NCI-H2107 treated with DMSO at 0.1 percent for 48 hours (cell line): ENCODE results near the gene ABCF3.

Source experiments
- DNase-seq: peaks from one replicate; lab custom pipeline; 2025; ENCODE audit not compliant: unreplicated experiment; lab: John Stamatoyannopoulos, UW

ABCF3 gene

GRCh38 chr3:184167786-184168185 is 18.2 kb upstream of the ABCF3 start:
- no peak for DNase-seq

GRCh38 chr3:184168363-184169120 is 17.5 kb upstream of the ABCF3 start:
- no peak for DNase-seq

- no peak for DNase-seq
Measured at GRCh38 chr3:184169896-184170875, 15.8 kb upstream of the ABCF3 start.

DNA sequence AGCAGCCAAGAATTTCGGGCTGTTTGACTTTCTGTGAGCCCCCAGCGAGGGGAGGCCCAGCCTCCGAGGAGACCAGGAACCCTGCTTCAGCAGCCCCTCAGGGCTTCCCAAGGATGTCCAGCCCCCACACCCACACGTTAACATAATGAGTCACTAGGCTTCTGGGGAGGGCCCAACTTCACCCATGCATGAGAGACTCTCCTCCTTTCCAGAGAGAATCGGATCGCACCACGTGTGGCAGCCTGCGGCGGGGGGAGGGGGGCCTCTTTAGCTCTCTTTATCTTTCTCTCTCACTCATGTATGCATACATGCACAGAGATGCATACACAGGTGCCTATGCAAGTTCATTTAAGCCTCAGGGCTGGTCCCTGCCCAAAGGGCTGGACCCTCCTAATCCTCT is 14.4 kb upstream of the ABCF3 start:
- no peak for DNase-seq

DNA sequence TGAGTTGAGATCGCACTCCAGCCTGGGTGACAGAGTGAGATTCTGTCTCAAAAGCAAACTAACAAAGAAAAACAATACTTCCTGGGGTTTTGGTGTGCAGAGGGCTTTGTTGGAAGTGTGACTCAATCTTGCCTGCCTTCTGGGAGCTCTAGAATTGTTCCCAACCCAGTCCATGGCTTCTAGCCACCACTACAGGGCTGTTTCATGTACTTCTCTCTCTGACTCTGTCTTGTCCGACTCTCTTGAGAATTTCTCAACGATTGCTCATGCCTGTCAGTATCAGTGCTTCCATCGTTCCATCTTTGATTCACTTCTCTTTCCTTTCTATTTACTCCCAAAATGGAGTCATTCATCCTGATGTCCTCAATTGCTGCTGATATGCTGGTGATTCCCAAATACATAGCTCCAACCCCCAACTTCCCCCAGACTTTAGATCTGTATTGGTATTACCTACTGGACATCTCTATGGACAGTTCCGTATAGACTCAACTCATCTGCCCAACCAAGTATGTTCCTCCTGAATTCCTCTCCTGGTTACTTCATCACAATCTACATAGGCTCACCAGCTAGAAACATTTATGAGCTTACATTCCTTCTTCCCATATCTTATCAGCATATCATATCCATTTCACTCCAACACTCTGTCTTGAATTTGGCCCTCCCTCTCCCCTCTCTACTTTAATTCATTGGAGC is 13.2 kb upstream of the ABCF3 start:
- DNase-seq = no peak

DNA sequence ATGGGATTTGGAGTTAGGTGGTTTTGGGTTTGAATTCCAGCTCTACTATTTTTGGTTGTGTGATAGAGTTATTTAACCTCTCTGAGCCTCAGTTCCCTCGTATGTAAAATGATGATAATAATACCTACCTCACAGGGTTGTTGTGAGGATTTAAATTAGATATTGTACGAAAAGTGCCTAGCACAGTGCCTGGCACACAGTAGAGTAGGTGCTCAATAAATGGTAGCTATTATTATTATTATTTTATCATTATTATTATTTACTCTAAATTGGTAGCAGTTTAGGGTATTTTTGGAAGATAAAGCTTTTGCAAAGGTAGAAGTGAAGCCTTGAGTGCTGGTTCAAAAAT is 12.7 kb upstream of the ABCF3 start:
- DNase-seq = no peak

- no peak for DNase-seq
Measured at GRCh38 chr3:184174284-184174645, 11.7 kb upstream of the ABCF3 start.

- peak; percentile 100 for DNase-seq
Measured at GRCh38 chr3:184174646-184175492, 11.1 kb upstream of the ABCF3 start, which contains the start of gene AP2M1. TSS of gene AP2M1 (plus strand) at chr3:184174855. CDS start at chr3:184176994, 2,139 bp downstream.

GRCh38 chr3:184175506-184175905 is 10.5 kb upstream of the ABCF3 start:
- no peak for DNase-seq

- no peak for DNase-seq
Measured at GRCh38 chr3:184175981-184176376, 10.0 kb upstream of the ABCF3 start.

GRCh38 chr3:184176377-184177330 is 9.3 kb upstream of the ABCF3 start:
- DNase-seq = no peak

DNA sequence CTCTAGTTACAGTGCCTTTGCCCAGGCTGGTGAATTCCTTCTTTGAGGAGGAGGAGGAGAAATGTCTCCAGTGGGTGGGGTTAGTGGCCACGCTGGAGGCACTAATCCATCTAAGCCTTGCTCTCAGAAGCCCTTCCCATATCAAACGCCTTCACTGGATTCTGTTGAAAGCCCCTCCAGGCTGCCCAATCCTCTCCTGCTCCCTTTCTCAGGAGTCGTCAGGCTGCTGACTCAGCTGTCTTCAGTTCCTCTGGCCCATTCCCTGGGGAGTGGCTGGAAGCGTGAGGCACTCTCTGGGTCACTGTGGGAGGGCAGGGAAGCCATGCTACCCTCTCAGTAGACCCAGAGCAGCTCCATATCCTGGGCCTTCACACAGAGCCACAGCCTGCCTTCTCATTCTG is 8.7 kb upstream of the ABCF3 start:
- no peak for DNase-seq

DNA sequence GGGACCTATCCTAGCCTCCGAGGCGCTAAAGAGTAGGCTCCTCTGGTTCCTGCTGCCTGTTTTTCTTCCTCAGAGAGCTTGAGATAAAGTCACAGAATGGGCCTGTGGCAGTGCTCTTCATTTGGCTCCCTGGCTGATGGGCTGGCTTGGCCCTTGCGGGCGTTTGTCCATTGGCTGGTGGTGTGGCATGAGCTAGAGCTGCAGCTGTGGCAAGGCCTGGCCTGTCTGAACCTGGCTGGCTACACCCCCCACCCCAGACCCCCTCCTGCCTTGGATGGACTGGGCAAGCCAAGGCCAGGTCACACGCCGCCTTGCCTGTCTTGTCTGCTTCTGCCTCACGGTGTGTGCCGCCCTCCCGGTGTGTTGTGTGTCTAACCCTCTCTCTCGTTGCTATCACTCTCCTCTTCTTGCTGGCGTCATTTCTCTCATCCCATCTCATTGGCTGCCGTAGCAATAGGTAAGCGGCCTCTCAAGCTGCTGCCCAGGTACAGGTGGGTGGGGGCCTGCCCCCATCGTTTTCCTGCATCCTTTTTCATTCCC is 8.2 kb upstream of the ABCF3 start:
- DNase-seq = no peak

DNA sequence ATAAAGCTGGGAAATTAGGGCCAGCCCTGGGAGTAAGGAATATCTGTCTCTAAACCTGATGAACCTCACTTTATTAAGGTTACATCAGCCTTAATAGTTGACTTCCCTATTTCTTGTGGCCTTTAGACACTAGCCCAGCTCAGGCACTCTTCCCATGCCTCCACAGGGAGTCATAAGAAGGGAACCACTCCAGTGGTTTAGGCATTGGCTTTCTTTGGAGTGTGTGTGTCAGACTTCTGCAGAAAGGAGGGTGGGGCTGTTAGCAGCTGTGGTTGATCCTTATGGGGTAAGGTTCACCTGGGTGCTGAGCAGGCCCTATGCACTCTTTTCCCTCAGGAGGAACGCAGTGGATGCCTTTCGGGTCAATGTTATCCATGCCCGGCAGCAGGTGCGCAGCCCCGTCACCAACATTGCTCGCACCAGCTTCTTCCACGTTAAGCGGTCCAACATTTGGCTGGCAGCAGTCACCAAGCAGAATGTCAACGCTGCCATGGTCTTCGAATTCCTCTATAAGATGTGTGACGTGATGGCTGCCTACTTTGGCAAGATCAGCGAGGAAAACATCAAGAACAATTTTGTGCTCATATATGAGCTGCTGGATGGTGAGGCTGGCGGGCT is 7.4 kb upstream of the ABCF3 start:
- no peak for DNase-seq

DNA sequence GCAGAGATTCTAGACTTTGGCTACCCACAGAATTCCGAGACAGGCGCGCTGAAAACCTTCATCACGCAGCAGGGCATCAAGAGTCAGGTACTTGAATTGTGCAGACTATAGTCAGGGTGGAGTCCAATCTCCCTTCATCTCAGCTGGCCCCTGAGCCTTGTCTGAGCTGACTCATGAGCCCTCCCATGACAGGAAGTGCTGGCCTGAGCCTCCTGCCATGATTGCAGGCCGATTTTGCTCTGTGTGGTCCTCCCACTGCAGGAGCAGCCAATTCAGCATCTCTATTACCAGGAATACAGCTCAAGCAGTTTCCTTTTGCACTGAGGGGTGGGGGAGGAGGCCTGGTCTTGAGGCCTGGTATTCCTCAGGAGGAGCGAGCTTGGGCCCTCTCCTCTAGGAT is 5.8 kb upstream of the ABCF3 start:
- DNase-seq = no peak

DNA sequence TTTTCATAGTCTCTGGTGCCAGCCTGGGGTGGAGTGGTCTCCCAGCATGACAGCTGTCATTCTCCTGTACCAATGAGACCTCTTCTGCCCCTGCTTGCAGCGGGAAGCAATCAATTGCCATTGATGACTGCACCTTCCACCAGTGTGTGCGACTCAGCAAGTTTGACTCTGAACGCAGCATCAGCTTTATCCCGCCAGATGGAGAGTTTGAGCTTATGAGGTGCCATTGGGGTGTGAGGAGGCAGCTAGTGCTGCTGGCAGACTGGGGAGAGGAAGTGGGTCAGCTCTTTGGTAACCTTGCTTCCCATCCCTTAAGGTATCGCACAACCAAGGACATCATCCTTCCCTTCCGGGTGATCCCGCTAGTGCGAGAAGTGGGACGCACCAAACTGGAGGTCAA is 4.4 kb upstream of the ABCF3 start:
- DNase-seq = no peak

DNA sequence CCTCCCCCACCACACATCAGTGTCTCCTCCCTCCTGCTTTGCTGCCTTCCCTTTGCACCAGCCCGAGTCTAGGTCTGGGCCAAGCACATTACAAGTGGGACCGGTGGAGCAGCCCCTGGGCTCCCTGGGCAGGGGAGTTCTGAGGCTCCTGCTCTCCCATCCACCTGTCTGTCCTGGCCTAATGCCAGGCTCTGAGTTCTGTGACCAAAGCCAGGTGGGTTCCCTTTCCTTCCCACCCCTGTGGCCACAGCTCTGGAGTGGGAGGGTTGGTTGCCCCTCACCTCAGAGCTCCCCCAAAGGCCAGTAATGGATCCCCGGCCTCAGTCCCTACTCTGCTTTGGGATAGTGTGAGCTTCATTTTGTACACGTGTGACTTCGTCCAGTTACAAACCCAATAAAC is 2.3 kb upstream of the ABCF3 start:
- no peak for DNase-seq

GRCh38 chr3:184184546-184185230 is 1.3 kb upstream of the ABCF3 start:
- DNase-seq = no peak
